AG10803 (cell line): ENCODE data around the gene ABCA3.

Experiments used
- DNase-seq: peaks from one replicate; pipeline ENCODE4 v3.0.0; 2010; ENCODE audit warnings: low read depth
- H3K4me3 ChIP-seq: 2 replicates; pipeline ENCODE4 v1.5.1; 2011; ENCODE audit warnings: mild to moderate bottlenecking, low read length, control low read depth
- TF ChIP-seq, protein P1 (sequence below): conservative IDR thresholded peaks from 2 replicates; pipeline ENCODE4 v1.5.1; 2011; ENCODE audit warnings: mild to moderate bottlenecking, low read length, control low read depth, inconsistent platforms

ABCA3 gene

DNA sequence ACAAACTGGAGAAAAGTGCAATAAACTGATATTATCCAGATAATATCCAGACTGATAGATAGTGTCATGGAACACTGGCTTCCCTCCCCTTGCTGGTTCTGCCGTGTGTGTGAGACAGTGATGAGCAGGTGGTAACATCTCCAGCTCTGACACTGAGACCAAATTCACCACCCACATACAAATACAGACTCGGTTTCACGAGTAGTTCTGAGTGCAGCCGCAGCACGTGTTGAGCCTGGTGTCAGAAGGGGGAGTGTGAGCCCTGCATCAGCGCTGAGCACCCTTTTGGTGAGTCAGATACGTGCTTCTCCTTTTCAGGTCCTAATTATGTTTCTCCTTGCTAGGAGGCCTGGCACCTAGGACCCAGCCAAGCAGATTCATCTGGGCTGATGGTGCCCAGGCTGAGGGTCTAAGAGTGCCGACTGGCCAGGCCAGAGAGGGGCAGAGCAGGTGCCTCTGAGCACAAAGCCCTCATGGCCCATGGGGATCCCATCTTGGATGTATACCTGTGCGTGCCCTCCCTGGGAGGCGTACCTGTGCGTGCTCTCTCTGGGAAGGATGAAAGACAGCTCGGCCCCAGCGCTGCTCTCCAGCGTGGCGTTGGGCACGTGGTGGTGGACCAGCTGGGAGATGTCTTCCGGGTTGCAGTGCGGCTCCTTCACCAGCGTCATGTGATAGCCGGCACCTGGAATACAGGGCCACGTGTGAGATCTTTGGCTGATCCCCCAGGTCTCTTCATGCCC lies 45.3 kb downstream of the ABCA3 start:
- DNase-seq = no peak
- TF ChIP-seq, protein P1, sequence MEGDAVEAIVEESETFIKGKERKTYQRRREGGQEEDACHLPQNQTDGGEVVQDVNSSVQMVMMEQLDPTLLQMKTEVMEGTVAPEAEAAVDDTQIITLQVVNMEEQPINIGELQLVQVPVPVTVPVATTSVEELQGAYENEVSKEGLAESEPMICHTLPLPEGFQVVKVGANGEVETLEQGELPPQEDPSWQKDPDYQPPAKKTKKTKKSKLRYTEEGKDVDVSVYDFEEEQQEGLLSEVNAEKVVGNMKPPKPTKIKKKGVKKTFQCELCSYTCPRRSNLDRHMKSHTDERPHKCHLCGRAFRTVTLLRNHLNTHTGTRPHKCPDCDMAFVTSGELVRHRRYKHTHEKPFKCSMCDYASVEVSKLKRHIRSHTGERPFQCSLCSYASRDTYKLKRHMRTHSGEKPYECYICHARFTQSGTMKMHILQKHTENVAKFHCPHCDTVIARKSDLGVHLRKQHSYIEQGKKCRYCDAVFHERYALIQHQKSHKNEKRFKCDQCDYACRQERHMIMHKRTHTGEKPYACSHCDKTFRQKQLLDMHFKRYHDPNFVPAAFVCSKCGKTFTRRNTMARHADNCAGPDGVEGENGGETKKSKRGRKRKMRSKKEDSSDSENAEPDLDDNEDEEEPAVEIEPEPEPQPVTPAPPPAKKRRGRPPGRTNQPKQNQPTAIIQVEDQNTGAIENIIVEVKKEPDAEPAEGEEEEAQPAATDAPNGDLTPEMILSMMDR = no peak
- H3K4me3 ChIP-seq = no peak overlapping the region

DNA sequence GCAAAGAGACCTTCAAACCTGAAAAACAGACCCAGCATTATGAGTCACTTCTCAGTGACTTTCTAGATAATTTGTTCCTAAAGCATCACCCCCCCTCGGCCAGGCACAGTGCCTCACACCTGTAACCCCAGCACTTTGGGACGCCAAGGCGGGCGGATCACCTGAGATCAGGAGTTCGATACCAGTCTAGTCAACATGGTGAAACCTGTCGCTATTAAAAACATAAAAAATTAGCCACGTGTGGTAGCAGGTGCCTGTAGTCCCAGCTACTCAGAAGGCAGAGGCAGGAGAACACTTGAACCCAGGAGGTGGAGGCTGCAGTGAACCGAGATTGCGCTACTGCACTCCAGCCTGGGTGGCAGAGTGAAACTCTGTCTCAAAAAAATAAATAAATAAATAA lies 48.3 kb downstream of the ABCA3 start:
- TF ChIP-seq, protein P1 = no peak
- no peak overlapping the region for H3K4me3 ChIP-seq
- no peak for DNase-seq

DNA sequence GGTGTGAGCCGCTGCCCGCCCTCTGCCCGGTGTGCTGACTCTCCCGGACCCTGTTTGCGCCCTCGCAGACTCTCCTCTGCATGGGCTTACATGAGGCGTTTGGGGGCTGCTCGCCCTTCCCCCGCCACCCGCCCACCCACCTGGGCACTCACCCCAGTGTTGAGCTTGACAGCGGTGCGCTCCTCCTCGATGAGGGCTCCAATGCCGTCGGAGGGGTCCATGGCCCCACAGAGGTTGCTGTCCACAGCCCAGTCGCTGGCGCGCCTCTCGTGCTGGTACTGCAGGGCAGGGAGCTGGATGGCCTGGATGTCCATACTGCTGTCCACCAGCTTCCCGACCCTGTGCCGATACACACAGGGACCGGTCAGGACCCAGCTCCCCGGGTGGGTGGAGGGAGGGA lies 51.2 kb downstream of the ABCA3 start:
- TF ChIP-seq, protein P1 = no peak
- no peak for DNase-seq
- H3K4me3 ChIP-seq = no peak overlapping the region

DNA sequence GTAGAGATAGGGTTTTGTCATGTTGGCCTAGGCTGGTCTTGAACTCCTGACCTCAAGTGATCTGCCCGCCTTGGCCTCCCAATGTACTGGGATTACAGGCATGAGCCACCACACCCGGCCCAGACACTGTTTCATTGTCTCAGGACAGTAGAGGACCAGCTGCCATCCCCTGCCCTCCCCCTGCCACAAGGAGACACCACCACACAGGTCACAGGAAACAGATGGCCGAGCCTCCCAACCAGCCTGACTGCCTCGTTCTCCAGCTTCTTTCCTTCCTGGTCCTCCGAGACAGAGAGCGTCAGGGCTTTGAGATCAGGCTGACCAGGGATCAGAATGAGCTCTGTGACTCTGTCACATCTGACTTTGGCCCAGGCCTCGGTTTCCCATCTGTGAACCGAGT lies 51.8 kb downstream of the ABCA3 start:
- no peak for DNase-seq
- H3K4me3 ChIP-seq = no peak overlapping the region
- TF ChIP-seq, protein P1 = no peak

DNA sequence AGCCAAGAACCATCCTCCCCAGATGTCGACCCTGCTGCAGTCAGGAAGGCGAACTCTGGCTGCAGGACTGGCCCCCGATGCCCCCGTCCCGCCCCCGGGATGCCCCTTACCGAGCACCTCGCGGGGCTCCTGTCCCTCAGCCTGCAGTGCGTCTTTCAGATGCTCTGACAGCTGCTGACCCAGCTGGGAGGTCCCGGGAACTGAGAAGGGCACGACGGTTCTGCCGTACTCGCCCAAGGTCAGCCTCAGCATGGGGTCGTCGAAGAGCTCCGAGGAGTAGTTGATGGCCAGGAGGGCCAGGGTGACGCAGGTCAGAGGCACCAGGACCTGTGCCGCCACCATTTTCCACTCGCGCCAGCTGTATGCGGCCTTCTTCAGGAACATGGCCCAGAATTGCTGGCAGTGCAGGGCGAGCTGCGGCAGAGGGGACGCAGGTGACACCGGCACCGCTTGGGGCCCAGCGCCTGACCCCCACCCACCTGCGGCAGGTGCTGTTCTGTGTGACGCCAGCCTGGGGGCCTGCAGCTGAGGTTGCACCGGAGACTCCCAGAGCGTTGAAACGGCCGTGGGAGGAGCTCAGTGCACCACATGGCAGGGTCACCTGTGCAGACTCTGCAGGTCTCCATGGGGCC lies 52.5 kb downstream of the ABCA3 start:
- TF ChIP-seq, protein P1 = no peak
- no peak overlapping the region for H3K4me3 ChIP-seq
- no peak for DNase-seq

DNA sequence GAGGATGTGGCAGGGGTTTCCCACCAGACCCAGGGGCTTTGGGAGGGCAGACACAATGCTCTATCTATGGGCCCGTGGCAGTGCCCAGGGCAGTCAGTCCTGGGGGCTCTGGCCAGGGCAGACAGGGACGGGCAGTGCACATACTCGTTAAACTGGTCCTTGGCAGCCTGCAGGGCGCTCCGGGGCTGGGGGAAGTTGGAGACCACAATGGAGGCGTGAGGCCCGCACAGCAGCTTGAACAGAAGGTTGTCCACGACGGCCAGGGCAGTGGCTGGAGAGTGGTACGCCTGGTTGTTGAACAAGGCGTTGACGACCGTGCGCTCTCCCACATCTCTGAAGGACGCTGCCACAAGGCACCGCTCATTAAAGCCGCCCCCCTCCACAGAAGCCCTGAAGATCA lies 54.0 kb downstream of the ABCA3 start:
- TF ChIP-seq, protein P1 = no peak
- H3K4me3 ChIP-seq = no peak overlapping the region
- DNase-seq = no peak

DNA sequence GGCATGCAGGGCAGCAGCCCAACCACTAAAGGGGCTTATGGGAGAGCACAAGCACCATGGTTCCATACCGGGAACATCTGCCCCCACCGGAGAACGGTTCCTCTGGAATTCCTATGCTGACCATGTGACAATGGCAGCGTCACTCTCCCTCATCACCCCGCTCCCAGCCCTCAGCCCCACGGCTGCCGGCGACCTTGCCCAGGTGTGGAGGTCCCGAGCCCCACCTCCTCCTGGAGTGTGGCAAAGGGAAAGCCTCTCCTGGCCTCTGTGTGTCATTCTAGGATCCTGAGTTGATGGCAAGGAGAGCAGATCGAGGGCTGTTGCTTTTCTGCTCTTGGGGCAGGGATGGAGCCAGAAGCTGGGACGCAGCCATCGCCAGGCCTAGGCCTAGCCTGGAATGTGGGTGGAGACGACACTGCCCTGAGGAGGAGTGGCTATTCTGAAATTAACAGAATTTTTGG lies 54.8 kb downstream of the ABCA3 start:
- TF ChIP-seq, protein P1 = no peak
- no peak overlapping the region for H3K4me3 ChIP-seq
- DNase-seq = no peak
